Thoracic aorta (tissue), 2 donors: ENCODE data around the gene MCM6. TPM values are rescaled to one million over a fixed set of nuclear protein-coding genes. Genes with fewer than 3 reads are reported as not detected.
"Not testable (repeated sequence)": the region's sequence is repeated elsewhere in the genome, so short reads cannot be mapped to it uniquely, and the experiment has no call there.

ENCODE experiments used
- ATAC-seq: fragments of 150-250 bp; one replicate; pipeline ENCODE4 v1.8.0; 2017; ENCODE audit warnings: low read depth; ENCODE audit not compliant: insufficient number of reproducible peaks, low FRiP score
- DNase-seq: peaks from one replicate; pipeline ENCODE4 v3.0.0-alpha.2; 2020; ENCODE audit warnings: low spot score
- H3K27ac ChIP-seq, 2 donors: fragments of 200-600 bp; sonication (generic); 1 replicate in 1 of 2; 2 replicates in 1 of 2; pipeline ENCODE4 v1.5.1; 2016; ENCODE audit warnings: mild to moderate bottlenecking in 2 of 2, moderate library complexity in 2 of 2
- H3K27me3 ChIP-seq: fragments of 200-600 bp; sonication (generic); replicated peaks from 2 replicates; pipeline ENCODE4 v1.6.0; 2016; ENCODE audit warnings: mild to moderate bottlenecking; ENCODE audit not compliant: insufficient read depth
- H3K36me3 ChIP-seq: fragments of 200-600 bp; sonication (generic); one replicate; pipeline ENCODE4 v1.5.1; 2016
- H3K4me1 ChIP-seq, 2 donors: fragments of 200-600 bp; sonication (generic); 1 replicate in 1 of 2; 2 replicates in 1 of 2; pipeline versions ENCODE4 v1.5.1 to v1.6.0; 2016; ENCODE audit warnings: low read depth in 2 of 2, mild to moderate bottlenecking in 1 of 2; ENCODE audit not compliant: control insufficient read depth in 1 of 2
- H3K4me3 ChIP-seq: fragments of 200-600 bp; sonication (generic); 2 replicates; pipeline ENCODE4 v1.5.1; 2016; ENCODE audit warnings: mild to moderate bottlenecking
- H3K9me3 ChIP-seq: fragments of 200-600 bp; sonication (generic); 2 replicates; pipeline ENCODE4 v1.5.1; 2016
- total RNA-seq, 2 donors: library from RNA; depleted of rRNA; stranded (reverse); fragments of >200 nt; gene quantifications; one replicate each; pipeline versions ENCODE4 v1.1.0 to v1.2.3, GENCODE V29; 2016
- TF ChIP-seq, protein P1 (sequence below): fragments of 200-600 bp; sonication (generic); IDR thresholded peaks from one replicate; pipeline ENCODE4 v1.5.1; 2019; ENCODE audit warnings: antibody characterized with exemption

MCM6 gene
- total RNA-seq, 2 donors from 2014 or later, result 8.7 to 16.9 TPM

DNA sequence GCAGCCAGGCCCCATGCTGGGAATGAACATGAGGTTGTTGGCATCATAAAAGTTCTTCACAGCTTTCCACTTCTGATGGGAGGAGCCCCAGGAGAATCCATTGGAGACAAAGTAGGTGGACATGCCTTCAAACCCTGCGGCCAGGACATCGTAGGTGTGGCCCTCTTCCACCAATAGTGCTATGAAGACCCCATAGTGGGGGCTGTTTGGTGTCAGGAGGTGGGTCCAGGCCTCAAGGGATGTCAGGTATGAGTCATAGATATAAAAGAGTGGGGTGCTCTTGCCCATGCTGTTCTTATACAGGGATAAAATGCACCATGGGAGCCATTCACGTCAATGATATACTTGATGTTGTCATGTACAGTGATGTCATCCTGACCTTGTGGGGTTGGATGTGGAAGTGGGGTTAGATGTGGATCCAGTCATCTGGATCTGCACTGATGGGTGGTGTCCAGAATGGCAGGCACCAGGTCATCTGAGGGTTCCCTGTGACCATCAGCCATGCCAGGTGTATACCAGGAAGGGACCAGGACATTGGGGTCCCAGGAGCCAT lies 22.1 kb upstream of the MCM6 start:
- TF ChIP-seq, protein P1, sequence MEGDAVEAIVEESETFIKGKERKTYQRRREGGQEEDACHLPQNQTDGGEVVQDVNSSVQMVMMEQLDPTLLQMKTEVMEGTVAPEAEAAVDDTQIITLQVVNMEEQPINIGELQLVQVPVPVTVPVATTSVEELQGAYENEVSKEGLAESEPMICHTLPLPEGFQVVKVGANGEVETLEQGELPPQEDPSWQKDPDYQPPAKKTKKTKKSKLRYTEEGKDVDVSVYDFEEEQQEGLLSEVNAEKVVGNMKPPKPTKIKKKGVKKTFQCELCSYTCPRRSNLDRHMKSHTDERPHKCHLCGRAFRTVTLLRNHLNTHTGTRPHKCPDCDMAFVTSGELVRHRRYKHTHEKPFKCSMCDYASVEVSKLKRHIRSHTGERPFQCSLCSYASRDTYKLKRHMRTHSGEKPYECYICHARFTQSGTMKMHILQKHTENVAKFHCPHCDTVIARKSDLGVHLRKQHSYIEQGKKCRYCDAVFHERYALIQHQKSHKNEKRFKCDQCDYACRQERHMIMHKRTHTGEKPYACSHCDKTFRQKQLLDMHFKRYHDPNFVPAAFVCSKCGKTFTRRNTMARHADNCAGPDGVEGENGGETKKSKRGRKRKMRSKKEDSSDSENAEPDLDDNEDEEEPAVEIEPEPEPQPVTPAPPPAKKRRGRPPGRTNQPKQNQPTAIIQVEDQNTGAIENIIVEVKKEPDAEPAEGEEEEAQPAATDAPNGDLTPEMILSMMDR, result no peak
- no peak for ATAC-seq
- Histone ChIP-seq H3K4me3 (no peak overlapping the region), H3K36me3 (no peaks in the 10 kb centered on the region), H3K27ac (no peak overlapping the region), H3K27me3 (no peaks in the 10 kb centered on the region), H3K4me1 (no peaks in the 10 kb centered on the region), H3K9me3 (no peaks in the 10 kb centered on the region)
- DNase-seq, result no peak

DNA sequence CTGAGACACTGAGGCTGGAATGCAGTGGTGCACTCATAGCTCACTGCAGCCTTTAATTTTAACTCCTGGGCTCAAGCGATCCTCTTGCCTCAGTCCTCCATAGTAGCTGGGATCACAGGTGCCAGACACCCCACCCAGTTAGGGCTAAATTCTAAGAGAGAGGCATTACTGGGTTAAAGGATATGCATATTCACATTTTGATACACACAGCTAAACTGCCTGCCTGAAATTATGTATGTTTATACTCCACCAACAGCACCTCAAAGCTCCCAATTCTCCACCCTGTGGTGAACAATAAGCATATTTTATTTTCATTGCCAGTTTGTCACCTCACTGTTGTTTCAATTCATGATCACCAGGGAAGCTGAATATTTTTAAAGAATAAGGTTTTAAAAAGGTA lies 18.7 kb upstream of the MCM6 start:
- H3K4me1 ChIP-seq, result no peaks in the 10 kb centered on the region
- no peak overlapping the region for H3K27ac ChIP-seq
- no peaks in the 10 kb centered on the region for H3K27me3 ChIP-seq
- H3K4me3 ChIP-seq, result no peak overlapping the region
- no peaks in the 10 kb centered on the region for H3K9me3 ChIP-seq
- H3K36me3 ChIP-seq, result no peaks in the 10 kb centered on the region
- DNase-seq, result no peak
- ATAC-seq, result no peak
- TF ChIP-seq, protein P1, result no peak

DNA sequence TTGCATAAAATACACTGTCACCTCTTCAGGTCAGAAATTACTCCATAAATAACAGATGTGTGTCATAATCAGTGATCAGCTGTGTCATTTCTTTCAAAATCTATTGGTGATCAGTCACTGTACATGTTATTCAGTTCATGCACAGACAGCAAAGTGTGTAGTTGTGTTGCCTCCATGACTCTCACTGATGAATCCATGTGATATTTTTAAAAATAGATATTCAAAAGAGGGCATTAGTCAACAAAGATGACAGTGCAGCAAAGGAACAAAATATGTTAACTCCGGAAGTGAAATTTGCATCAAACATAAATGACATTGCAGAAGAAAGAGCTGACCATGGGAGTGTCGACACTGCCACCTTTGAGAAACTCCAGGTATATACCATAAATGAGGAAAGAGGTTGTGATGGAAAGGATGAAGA lies 17.1 kb upstream of the MCM6 start:
- Histone ChIP-seq H3K4me1 (no peaks in the 10 kb centered on the region), H3K36me3 (no peaks in the 10 kb centered on the region), H3K27me3 (no peaks in the 10 kb centered on the region), H3K4me3 (no peak overlapping the region), H3K9me3 (no peaks in the 10 kb centered on the region), H3K27ac (no peak overlapping the region)
- no peak for DNase-seq
- no peak for ATAC-seq
- TF ChIP-seq, protein P1, result no peak

DNA sequence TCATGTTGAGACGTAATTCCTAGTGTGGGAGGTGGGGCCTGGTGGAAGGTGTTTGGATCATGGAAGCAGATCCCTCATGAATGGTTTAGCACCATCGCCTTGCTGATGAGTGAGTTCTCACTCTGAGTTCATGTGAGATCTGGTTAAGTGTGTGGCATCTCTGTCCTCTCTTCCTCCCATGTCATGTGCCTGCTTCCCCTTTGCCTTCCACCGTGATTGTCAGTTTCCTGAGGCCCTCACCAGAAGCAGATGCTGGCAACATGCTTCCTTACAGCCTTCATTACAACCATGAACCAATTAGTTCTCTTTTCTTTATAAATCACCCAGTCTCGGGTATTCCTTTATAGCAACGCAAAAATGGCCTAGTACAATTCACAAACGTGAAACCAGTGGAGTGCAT lies 14.6 kb upstream of the MCM6 start:
- Histone ChIP-seq H3K4me3 (no peak overlapping the region), H3K27me3 (no peaks in the 10 kb centered on the region), H3K4me1 (no peaks in the 10 kb centered on the region), H3K27ac (no peak overlapping the region), H3K9me3 (no peaks in the 10 kb centered on the region), H3K36me3 (no peaks in the 10 kb centered on the region)
- DNase-seq (no peak), ATAC-seq (no peak)
- TF ChIP-seq, protein P1, result no peak

DNA sequence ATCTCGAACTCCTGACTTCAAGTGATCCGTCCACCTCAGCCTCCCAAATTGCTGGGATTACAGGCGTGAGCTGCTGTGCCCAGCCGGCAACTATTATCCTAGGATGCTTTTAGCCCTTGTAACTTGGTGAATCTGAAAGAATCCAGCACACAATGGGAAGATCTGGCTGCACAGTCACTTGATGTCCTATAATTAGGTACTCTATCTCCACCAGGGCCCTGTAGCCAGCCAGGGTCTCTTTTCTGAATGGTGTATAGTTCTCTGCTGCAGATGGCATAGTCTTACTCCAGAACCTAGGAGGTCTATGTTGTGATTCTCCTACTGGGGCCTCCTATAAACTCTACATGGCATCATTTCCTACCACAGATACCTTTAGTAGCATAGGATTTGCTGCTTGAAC lies 13.9 kb upstream of the MCM6 start:
- ATAC-seq, result no peak
- Histone ChIP-seq H3K27me3 (no peaks in the 10 kb centered on the region), H3K4me1 (no peaks in the 10 kb centered on the region), H3K4me3 (no peak overlapping the region), H3K36me3 (no peaks in the 10 kb centered on the region), H3K27ac (no peak overlapping the region), H3K9me3 (no peaks in the 10 kb centered on the region)
- TF ChIP-seq, protein P1, result no peak
- no peak for DNase-seq

DNA sequence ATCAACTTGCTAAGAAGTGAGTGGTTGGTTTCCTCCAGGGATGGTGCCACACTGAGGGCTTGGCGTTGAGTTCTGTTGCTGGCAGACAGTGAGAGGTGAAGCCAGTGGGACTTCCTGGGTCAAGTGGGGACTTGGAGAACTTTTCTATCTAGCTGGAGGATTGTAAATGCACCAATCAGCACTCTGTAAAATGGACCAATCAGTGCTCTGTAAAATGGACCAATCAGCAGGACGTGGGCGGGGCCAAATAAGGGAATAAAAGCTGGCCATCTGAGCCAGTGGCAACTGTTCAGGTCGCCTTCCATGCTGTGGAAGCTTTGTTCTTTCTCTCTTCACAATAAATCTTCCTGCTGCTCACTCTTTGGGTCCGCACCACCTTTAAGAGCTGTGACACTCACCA lies 12.3 kb upstream of the MCM6 start:
- H3K4me1 ChIP-seq, H3K4me3 ChIP-seq, H3K27me3 ChIP-seq, ATAC-seq, H3K36me3 ChIP-seq, DNase-seq, H3K9me3 ChIP-seq, H3K27ac ChIP-seq: not testable (repeated sequence)
